Medulla oblongata (tissue), 1 donor: ENCODE measurements around the gene P2RX5.
"Not testable (repeated sequence)": the region's sequence is repeated elsewhere in the genome, so short reads cannot be mapped to it uniquely, and the experiment has no call there.

Experiments
- DNase-seq: peaks from one replicate; pipeline ENCODE4 v3.0.0-alpha.2; 2015; ENCODE audit errors: extremely low spot score

Gene P2RX5

GRCh38 chr17:3712811-3713463 lies 17.0 kb upstream of the P2RX5 start:
- no peak for DNase-seq

GRCh38 chr17:3710951-3711383 lies 15.0 kb upstream of the P2RX5 start:
- DNase-seq = peak; percentile 37

- no peak for DNase-seq
These were observed 12.4 kb upstream of the P2RX5 start for GRCh38 chr17:3708366-3708765.

GRCh38 chr17:3705718-3705984 lies 9.7 kb upstream of the P2RX5 start:
- not testable (repeated sequence) for DNase-seq

GRCh38 chr17:3704931-3705717 lies 9.2 kb upstream of the P2RX5 start:
- DNase-seq = no peak

- DNase-seq = not testable (repeated sequence)
These were observed 6.1 kb upstream of the P2RX5 start for GRCh38 chr17:3702041-3702539.

- no peak for DNase-seq
These were observed 4.0 kb upstream of the P2RX5 start for GRCh38 chr17:3699951-3700350.

GRCh38 chr17:3698139-3698538 lies 2.2 kb upstream of the P2RX5 start:
- no peak for DNase-seq

GRCh38 chr17:3697103-3697476 lies 1.1 kb upstream of the P2RX5 start:
- no peak for DNase-seq

- DNase-seq = no peak
These were observed 729 bp downstream of the P2RX5 start for GRCh38 chr17:3695129-3695722.

GRCh38 chr17:3693829-3694231 lies 2.1 kb downstream of the P2RX5 start:
- DNase-seq = no peak

GRCh38 chr17:3693141-3693540 lies 2.8 kb downstream of the P2RX5 start:
- no peak for DNase-seq

- no peak for DNase-seq
These were observed 3.6 kb downstream of the P2RX5 start for GRCh38 chr17:3692346-3692745.

- no peak for DNase-seq
These were observed 4.3 kb downstream of the P2RX5 start for GRCh38 chr17:3691617-3692067.

GRCh38 chr17:3690094-3690715 lies 5.8 kb downstream of the P2RX5 start:
- no peak for DNase-seq

- DNase-seq = no peak
These were observed 6.5 kb downstream of the P2RX5 start for GRCh38 chr17:3689262-3690093.

- no peak for DNase-seq
These were observed 7.1 kb downstream of the P2RX5 start for GRCh38 chr17:3688852-3689261.

- DNase-seq = no peak
These were observed 7.9 kb downstream of the P2RX5 start for GRCh38 chr17:3688027-3688553.

GRCh38 chr17:3685174-3685573 lies 10.8 kb downstream of the P2RX5 start:
- no peak for DNase-seq

- no peak for DNase-seq
These were observed 12.9 kb downstream of the P2RX5 start for GRCh38 chr17:3683054-3683511.

- no peak for DNase-seq
These were observed 13.9 kb downstream of the P2RX5 start for GRCh38 chr17:3682033-3682432.
